GM21515 (cell line): ENCODE measurements around the gene MMP14.
"Not testable (repeated sequence)": the region's sequence is repeated elsewhere in the genome, so short reads cannot be mapped to it uniquely, and the experiment has no call there.

Experiments
- ATAC-seq: cut with Tn5 transposase; IDR thresholded peaks from one replicate; pipeline ENCODE4 v1.9.1; 2021; ENCODE audit not compliant: unreplicated experiment

The MMP14 gene

DNA sequence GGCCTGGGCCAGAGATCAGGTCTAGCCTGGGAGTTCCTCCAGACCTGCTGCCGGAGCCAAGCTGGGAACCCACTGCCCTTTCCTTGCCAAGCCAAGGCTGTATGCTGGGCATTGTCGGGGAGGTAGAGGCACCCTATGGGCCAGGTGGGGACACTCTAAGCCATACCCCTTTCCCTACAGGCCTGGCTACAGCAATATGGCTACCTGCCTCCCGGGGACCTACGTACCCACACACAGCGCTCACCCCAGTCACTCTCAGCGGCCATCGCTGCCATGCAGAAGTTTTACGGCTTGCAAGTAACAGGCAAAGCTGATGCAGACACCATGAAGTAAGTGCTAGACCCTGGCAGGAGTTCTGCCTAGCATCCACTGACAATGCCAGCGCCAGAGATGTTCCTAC, 4.9 kb downstream of the MMP14 start:
- ATAC-seq: no peak

DNA sequence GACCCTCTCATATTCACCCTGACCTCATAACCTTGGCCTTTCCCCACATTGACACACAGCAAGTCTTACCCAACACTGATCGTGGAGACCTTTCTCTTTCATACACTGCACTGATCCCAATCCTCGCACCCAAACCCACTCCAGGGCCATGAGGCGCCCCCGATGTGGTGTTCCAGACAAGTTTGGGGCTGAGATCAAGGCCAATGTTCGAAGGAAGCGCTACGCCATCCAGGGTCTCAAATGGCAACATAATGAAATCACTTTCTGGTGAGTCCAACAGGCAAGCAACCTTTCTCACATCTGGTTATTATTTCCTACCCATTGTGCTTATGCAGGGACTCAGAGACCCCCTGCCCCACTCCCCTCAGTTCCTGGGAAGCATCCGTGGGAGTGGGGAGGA, 5.4 kb downstream of the MMP14 start:
- no peak for ATAC-seq

DNA sequence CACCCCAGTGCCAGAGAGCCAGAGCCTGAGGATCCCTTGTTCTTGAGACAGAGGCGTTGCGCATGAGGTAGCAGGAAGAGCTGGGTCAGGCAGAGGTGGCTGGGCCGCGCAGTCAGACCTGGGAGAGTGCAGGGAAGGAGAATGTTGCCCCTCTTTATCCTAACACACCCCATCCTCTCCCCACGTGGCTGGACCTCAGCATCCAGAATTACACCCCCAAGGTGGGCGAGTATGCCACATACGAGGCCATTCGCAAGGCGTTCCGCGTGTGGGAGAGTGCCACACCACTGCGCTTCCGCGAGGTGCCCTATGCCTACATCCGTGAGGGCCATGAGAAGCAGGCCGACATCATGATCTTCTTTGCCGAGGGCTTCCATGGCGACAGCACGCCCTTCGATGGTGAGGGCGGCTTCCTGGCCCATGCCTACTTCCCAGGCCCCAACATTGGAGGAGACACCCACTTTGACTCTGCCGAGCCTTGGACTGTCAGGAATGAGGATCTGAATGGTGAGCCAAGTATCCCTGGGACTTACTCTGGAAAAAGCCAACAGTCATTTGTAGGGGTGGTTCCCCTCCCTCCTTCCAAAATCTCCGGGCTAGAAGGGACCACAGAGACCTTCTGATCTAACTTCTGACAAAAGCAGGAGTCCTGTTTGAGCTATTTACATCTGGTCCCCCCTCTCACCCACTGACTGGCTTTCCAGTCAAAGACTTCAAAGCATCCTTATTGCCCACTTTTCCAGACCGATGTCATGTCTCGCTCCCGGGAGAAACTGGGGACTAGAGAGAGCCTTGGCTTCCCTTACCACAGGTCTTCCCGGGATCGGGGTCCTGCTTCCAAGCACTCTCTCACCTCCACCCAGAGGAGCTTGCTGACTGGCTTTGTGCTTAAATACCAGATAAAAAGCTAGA, 6.1 kb downstream of the MMP14 start:
- no peak for ATAC-seq

DNA sequence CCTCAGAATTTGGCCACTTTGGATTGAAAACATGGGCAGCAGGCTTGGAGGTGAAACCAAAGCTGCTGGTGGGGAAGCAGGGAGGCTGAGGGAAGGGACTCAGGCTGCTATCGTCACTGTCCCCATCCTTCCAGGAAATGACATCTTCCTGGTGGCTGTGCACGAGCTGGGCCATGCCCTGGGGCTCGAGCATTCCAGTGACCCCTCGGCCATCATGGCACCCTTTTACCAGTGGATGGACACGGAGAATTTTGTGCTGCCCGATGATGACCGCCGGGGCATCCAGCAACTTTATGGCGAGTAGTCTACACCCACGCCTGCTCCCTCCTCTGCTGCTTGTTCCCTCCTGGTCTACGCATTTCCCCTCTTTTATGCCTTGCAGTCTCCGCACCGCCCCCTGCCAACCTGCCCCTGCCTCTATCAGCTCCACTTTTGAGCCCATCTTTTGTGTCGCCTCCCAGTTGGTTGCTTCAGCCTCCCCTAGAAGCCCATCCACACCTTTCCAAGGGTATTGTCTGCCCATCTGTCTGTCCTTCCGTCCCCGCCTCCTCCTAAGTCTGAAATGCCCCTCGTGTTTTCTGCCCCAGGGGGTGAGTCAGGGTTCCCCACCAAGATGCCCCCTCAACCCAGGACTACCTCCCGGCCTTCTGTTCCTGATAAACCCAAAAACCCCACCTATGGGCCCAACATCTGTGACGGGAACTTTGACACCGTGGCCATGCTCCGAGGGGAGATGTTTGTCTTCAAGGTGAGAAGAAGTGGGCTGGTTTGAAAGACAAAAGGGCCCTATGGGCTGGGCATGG, 6.9 kb downstream of the MMP14 start:
- no peak for ATAC-seq

DNA sequence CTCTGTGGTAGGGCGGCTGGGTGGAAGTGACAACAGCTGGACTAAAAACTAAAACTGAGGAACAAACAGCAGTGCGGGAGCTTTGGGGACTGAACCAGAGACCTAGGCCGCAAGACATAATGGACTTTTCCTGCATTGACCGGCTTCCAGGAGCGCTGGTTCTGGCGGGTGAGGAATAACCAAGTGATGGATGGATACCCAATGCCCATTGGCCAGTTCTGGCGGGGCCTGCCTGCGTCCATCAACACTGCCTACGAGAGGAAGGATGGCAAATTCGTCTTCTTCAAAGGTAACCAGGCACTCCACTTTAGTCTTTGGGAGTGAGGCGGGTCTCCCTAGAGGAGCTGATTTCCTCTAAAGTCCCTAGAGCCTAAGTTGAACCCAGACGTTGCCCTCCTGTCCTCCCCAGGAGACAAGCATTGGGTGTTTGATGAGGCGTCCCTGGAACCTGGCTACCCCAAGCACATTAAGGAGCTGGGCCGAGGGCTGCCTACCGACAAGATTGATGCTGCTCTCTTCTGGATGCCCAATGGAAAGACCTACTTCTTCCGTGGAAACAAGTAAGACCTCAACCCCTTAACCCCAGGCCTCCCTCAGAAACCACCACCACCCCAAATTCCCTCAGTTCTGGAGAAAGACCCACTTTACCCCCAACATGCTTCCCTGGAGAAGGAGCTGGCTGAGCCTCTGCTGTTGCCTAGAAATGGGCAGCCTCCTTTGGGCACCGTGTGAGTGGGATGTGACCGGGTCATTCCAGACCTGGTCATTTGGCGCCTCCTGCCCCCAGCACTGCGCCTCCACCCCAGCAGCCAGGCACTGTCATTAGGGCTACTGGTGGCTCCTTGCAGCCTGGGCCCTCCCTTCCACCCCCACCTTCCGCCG, 8.1 kb downstream of the MMP14 start:
- no peak for ATAC-seq

DNA sequence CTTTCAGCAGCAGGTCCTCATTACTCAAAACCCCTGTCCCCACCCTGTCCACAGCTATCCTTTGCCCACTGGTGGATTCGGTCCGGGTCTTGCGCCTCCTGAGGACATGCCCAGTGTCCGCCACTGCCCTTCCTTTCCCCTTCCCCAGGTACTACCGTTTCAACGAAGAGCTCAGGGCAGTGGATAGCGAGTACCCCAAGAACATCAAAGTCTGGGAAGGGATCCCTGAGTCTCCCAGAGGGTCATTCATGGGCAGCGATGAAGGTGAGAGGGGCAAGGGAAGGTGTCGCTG, 8.7 kb downstream of the MMP14 start:
- ATAC-seq: no peak

DNA sequence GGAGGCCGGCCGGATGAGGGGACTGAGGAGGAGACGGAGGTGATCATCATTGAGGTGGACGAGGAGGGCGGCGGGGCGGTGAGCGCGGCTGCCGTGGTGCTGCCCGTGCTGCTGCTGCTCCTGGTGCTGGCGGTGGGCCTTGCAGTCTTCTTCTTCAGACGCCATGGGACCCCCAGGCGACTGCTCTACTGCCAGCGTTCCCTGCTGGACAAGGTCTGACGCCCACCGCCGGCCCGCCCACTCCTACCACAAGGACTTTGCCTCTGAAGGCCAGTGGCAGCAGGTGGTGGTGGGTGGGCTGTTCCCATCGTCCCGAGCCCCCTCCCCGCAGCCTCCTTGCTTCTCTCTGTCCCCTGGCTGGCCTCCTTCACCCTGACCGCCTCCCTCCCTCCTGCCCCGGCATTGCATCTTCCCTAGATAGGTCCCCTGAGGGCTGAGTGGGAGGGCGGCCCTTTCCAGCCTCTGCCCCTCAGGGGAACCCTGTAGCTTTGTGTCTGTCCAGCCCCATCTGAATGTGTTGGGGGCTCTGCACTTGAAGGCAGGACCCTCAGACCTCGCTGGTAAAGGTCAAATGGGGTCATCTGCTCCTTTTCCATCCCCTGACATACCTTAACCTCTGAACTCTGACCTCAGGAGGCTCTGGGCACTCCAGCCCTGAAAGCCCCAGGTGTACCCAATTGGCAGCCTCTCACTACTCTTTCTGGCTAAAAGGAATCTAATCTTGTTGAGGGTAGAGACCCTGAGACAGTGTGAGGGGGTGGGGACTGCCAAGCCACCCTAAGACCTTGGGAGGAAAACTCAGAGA, 9.6 kb downstream of the MMP14 start:
- ATAC-seq: no peak

DNA sequence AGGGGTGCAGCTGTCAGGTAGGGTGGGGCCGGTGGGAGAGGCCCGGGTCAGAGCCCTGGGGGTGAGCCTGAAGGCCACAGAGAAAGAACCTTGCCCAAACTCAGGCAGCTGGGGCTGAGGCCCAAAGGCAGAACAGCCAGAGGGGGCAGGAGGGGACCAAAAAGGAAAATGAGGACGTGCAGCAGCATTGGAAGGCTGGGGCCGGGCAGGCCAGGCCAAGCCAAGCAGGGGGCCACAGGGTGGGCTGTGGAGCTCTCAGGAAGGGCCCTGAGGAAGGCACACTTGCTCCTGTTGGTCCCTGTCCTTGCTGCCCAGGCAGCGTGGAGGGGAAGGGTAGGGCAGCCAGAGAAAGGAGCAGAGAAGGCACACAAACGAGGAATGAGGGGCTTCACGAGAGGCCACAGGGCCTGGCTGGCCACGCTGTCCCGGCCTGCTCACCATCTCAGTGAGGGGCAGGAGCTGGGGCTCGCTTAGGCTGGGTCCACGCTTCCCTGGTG, 10.5 kb downstream of the MMP14 start:
- ATAC-seq: no peak

DNA sequence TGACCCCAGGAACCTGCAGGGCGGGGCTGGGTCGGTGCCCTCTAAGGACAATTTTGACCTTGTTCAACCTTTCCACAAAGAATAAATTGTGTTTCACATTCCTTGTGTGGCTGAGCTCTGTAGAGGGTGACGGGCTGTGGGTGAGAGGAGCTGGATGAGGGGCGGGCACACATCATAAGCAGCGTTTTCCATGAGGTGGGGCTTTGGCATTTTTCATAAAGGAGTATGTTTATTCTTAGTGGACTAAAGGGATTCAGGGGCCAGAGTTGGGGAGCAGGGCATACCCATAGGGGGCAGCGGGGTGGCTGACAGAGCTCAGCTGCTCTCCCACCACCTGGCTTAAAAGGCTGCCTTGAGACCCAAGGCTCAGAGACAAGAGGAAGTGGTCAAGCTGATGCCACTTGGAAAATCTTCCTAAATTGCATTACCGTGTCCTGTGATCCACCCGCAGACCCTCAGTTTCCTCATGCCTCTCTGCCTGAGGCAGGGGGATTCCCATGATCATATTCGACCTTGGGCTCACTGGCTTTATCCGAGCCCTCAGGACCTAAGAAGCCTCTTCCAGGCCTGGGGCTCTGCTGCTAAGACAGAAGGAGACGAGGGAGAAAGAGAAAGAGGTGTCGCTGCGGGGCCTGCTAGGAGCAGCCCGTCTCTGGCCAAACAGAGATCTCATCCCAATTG, 11.4 kb downstream of the MMP14 start:
- no peak for ATAC-seq

DNA sequence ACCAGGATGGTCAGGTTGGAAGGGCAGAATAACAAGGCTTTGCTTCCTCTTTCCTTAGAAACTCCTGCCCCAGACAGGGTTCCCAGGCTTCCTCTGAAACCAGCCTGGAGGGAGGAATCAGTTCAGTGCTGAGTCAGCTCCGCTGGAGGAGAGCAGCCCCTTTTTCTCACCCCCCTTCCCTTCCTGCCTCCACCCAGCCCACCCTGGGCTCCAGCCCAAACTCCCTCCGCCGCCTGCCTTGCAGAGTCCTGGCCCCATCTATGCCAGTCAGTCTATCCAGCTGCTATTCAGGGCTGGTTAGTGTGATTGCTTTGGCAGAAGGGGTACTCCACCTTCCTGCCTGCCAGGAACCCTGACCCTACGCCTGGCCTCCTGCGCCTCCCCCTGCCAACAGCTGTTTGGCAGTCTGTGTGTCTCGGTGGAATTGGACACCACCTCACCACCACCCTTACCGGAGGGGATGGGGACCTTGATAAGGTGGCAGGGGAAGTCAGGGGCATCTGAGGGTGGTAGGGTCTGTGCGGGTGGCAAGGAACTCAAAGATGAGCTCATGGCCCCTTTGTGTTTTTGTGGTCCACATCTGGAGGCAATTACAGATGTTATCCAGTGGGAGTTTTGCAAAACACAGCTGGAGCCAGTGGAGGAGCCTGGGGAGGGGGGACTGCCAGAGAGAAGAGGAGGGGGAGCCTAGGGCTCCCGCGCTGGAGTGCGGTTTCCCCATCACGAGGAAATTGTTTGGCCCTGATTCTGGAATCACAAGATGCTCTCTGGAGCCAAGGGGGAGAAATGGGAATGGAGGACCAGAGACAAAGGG, 12.2 kb downstream of the MMP14 start:
- ATAC-seq: no peak

DNA sequence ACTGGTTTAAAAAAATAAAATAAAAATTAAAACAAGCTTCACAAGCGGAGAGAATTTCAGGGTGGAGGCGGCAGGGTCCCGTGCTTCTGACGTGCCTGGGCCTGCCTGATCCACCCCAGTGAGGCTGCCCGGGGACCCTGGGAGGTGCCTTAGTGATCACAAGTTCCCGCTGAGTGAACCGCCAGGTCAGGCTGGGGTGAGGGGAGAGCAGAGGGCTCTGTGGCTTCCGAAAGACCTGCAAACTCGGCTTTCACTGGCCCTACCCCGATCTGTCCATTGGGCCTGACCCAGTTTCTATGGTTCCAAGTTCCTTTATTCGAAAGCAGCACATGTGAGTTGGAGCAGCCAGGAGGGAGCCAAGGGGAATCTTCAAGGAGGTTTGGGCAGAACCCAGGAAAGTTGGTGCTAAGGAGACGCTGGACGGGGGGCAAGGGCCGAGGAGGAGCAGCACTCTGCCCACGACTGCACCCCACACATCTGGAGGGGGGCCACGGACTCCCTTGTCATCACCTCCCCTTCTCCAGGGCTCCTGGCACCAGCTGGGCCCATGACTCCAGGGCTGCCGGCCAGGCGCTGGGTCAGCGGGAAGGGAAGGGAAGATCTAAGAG, 12.9 kb downstream of the MMP14 start:
- ATAC-seq: no peak

DNA sequence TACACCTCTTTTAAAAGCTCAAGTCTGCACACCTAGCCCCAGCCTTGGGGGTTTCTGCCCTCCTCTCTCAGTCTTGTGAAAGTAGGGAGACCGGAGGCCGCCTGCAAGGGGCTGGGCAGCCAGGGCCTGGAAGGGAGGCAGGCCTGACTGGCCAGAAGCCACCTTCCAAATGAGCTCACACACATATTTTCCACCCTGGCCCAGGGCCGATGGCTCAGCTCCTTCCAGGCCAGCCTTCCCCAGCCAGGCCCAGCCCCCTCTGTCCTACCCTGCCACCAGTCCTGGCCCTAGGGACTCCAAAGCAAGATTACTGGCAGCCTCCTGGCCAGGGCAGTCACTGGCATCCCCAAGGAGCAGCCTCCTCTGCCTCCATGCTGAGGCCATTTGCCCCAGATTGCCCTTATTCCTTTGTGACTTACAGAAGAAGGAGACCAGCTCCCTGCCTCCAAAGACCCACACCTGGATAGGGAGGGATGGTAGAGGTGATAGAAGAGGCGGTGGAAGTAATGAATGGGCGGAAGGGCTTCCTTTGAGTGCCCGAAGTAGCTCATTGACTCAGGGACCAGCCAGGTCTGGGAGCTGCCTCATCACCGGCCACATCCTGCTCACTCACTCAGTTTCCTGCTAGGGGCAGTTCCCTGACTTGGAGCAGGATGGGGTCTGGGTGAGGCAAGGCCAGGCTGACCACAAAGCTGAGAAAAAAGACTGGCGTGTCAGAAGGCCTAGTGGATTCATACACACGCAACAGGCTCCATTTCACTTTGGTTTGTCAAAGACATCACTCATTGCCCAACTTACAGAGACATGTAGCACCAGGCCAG, 14.8 kb downstream of the MMP14 start:
- no peak for ATAC-seq

DNA sequence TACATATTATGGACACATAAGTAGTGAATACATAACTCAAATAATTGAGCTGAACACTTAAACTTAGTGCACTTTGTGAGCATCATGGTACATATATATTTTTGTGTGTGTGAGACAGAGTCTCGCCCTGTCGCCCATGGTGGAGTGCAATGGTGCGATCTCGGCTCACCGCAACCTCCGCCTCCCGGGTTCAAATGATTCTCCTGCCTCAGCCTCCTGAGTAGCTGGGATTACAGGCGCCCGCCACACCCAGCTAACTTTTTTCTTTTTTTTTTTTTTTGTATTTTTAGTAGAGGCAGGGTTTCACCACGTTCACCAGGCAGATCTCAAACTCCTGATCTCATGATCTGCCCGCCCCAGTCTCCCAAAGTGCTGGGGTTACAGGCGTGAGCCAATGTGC, 15.8 kb downstream of the MMP14 start:
- ATAC-seq: not testable (repeated sequence)

DNA sequence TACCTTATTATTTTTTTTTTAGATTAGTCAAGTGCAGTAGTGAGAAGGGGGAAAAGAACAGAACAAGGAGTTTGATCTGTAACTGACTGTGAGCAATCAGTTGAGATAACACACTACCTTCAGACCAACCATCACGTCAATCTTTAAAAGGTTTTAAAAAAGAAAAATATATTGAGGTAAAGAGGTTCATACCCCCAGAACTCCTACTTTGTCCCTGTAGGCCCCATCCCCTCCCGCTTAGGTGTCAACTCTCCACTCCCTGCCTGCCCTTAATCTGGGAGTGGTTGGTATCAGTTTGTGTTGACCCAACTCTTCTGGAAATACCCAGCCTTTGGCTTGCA, 16.2 kb downstream of the MMP14 start:
- no peak for ATAC-seq

DNA sequence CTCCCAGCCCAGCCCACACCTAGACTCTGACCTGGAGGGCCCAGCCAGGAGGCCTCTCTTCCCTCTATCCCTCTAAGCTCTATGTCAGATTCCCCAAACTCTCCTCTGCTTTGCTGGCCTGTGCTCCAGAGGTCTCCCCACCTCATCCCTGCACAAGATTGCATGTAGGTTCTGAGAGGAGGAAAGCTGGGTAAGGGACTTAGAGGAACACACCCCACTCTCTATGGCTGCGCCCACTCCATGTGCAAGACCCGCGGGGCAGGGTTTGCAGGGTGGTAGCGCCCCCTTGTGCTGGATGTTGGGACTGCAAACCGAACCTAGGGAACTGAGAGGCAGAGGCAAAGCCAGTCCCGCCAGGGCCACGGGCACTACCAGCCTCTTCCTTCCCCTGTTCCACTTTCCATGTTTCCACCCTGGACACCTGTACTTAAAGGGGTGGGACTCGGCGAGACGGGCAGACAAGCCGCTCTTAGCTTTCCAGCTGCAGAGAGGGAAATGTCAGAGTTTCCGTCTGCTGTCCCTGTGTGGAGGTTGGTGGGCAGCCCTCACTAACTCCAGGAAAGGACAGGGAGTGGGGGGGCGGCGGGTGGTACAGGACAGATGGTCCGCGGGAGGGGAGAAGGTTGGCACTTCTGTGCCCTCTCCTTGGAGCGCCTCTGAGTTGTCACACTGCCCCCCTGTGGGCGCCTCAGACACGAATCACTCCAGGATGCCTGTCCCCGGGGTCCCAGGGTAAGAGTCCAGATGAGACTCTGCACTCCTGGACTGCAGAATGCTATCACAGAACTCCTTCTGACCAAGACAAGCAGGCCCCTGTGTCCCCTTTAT, 16.8 kb downstream of the MMP14 start:
- peak; percentile 75 for ATAC-seq

DNA sequence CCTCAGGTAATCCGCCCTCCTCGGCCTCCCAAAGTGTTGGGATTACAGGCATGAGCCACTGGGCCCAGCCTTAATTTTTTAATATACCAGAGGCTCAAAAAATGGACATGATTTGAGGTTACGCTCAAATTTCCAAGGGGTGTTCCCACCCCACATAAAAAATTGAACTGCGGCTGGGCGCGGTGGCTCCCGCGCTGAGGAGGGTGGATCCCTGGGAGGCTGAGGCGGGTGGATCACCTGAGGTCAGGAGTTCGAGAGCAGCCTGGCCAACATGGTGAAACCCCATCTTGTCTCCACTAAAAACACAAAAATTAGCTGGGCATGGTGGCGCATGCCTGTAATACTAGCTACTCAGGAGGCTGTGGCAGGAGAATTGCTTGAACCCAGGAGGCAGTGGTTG, 17.9 kb downstream of the MMP14 start:
- ATAC-seq: not testable (repeated sequence)
